NB4 (cell line): ENCODE results near the gene XYLT1.

ENCODE experiments used
- CTCF ChIP-seq: IDR thresholded peaks from one replicate; pipeline ENCODE4 v1.5.1; 2012; ENCODE audit warnings: low read depth, low read length
- MAX ChIP-seq: IDR thresholded peaks from 2 replicates; pipeline ENCODE4 v1.6.1; 2011; ENCODE audit warnings: low read depth, low read length

- TF ChIP-seq CTCF (no peak), MAX (no peak)
Measured at GRCh38 chr16:17327664-17328335, 143.0 kb downstream of the XYLT1 start.
